ENCODE measurements around the gene ITGB4. TPM values are rescaled to one million over a fixed set of nuclear protein-coding genes. Genes with fewer than 3 reads are reported as not detected.

Gene ITGB4
- total RNA-seq, 1 donor from 2014 or later = 1.3 TPM

DNA sequence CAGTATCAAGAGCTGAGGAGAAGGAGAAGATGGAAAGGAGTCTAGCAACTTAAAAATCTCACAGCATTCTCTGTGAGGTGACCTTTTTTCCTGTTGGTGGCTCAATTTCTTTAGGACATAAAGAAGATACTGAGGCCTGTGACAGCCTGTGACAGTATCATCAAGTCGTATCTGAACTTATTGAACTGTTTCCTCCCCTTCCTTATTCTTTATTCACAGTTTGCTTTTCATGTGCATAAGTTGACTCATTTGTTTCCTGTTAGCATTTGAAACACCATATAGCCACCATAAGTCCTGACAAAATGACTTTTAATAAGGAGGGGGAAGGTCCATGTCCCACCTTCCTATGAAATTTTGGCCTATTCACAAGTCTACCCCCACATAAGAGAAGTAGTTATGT, 72.2 kb downstream of the ITGB4 start:
- Mint-ChIP-seq H3K9me3 (no peaks in the 10 kb centered on the region), H3K36me3 (ENCODE audit: low read depth) (peaks cover 48% of the 10 kb centered on the region), H3K27ac (peak overlapping the region; percentile 53), H3K4me3 (ENCODE audit: low read depth) (no peak overlapping the region), H3K4me1 (ENCODE audit: low read depth) (peaks cover 27% of the 10 kb centered on the region), H3K27me3 (ENCODE audit: low read depth) (no peaks in the 10 kb centered on the region)
- no peak for DNase-seq (ENCODE audit: low spot score)
- intact Hi-C loops (cut with micrococcal nuclease) = no loop called here

DNA sequence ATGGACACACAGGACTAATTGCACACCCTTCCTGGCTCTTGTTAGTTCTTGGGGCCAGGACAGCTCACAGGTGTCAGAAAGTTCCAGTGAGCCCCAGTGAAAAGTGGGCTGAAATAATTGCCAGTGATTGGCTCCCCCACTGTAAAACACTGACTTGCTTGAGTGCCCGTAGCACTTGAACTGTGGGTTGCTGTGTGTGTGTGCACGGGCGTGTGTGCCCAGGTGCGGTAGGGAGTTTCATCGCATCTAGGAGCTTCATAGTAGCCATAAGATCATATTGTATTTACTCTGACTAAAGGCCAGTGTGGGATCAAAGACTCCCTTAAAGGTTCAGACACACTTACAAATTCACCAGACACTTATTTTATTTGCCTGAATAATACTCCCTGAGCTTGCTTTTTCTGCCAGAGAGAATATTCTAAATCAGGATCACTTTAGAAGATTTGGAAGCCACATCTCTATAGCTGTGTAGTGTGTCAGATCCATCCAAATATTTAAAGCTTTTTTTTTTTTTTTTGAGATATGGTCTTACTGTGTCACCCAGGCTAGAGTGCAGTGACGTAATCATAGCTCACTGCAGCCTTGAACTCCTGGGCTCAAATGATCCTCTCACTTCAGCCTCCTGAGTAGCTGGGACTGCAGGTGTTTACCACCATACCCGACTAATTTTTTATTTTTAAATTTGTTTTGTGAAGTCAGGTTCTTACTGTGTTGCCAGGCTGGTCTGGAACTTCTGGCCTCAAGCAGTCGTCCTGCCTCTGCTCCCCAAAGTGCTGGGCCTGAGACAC, 74.8 kb downstream of the ITGB4 start:
- H3K9me3 Mint-ChIP-seq = no peaks in the 10 kb centered on the region

GRCh38 chr17:75799402-75799801, 78.1 kb downstream of the ITGB4 start:
- no peaks in the 10 kb centered on the region for H3K27me3 Mint-ChIP-seq (ENCODE audit: low read depth)
- DNase-seq (ENCODE audit: low spot score) = no peak
- H3K9me3 Mint-ChIP-seq = no peaks in the 10 kb centered on the region
- intact Hi-C loops (cut with micrococcal nuclease) = no loop called here
- H3K4me3 Mint-ChIP-seq (ENCODE audit: low read depth) = no peak overlapping the region
- H3K36me3 Mint-ChIP-seq (ENCODE audit: low read depth) = peaks cover 36% of the 10 kb centered on the region
- H3K27ac Mint-ChIP-seq = no peak overlapping the region
- peaks cover 13% of the 10 kb centered on the region for H3K4me1 Mint-ChIP-seq (ENCODE audit: low read depth)

More for the DNA sequence above, 74.8 kb downstream of the ITGB4 start:
- H3K36me3 Mint-ChIP-seq (ENCODE audit: low read depth) = peaks cover 53% of the 10 kb centered on the region
- no peak for DNase-seq (ENCODE audit: low spot score)
- no peak overlapping the region for H3K4me3 Mint-ChIP-seq (ENCODE audit: low read depth)
- no peaks in the 10 kb centered on the region for H3K27me3 Mint-ChIP-seq (ENCODE audit: low read depth)
- intact Hi-C loops (cut with micrococcal nuclease) = no loop called here
- peaks cover 25% of the 10 kb centered on the region for H3K4me1 Mint-ChIP-seq (ENCODE audit: low read depth)
- no peak overlapping the region for H3K27ac Mint-ChIP-seq

DNA sequence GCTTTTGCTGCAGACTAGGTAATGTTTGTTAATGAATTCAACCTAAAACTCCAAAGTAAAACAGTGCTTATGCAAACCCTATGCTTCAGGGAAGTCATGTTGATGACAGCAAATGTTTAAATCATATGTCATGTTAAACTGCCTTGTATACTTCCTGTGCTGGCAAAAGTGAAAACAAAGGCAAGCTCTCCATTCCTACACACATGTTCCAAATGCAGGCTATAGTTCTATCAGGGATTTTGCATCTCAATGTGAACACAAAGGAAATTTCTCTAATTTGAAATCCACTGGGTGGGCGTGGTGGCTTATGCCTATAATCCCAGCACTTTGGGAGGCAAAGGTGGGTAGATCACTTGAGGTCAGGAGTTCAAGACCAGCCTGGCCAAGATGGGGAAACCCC, 82.6 kb downstream of the ITGB4 start:
- H3K4me1 Mint-ChIP-seq (ENCODE audit: low read depth) = peaks cover 9% of the 10 kb centered on the region
- no peak overlapping the region for H3K27ac Mint-ChIP-seq
- H3K27me3 Mint-ChIP-seq (ENCODE audit: low read depth) = no peaks in the 10 kb centered on the region
- peaks cover 12% of the 10 kb centered on the region for H3K36me3 Mint-ChIP-seq (ENCODE audit: low read depth)
- DNase-seq (ENCODE audit: low spot score) = no peak
- H3K4me3 Mint-ChIP-seq (ENCODE audit: low read depth) = no peak overlapping the region
- intact Hi-C loops (cut with micrococcal nuclease) = no loop called here
- no peaks in the 10 kb centered on the region for H3K9me3 Mint-ChIP-seq

DNA sequence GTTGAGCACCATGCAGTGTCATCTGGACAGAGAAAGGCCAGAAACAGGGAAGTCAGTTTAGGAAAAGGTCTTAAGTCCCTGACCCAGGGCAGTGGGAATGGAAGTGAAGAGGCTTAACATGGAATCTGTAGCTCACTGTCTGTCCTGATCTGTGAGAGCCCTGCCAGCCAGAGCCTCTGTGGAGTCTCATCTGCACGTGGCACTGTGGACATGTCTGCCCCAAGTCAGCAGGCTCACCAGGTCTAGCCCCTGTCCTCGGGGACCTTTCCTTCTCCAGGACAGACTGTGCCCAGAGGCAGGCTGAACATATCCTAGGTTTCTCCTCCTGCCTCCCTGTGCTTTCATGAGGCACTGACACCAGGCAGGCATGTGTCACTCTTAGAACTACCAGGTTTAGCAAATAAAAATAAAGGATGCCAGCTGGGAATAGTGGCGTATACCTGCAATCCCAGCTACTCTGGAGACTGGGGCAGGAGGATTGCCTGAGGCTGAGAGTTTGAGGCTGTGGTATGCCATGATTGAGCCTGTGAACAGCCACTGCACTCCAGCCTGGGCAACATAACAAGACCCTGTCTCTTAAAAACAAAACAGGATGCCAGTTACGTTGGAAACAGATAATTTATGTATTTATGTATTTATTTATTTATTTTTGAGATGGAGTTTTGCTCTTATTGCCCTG, 85.7 kb downstream of the ITGB4 start:
- Mint-ChIP-seq H3K27ac (no peak overlapping the region), H3K36me3 (ENCODE audit: low read depth) (peaks cover 11% of the 10 kb centered on the region), H3K4me3 (ENCODE audit: low read depth) (no peak overlapping the region), H3K27me3 (ENCODE audit: low read depth) (no peaks in the 10 kb centered on the region), H3K9me3 (no peaks in the 10 kb centered on the region), H3K4me1 (ENCODE audit: low read depth) (peaks cover 9% of the 10 kb centered on the region)
- intact Hi-C loops (cut with micrococcal nuclease) = no loop called here
- no peak for DNase-seq (ENCODE audit: low spot score)

Other genes starting within 250 kb of the ITGB4 start
- gene CASKIN2, start 205.9 kb upstream of the ITGB4 start, total RNA-seq = 2.2 and 2.3 TPM in 2 replicates
- gene TSEN54, start 204.9 kb upstream of the ITGB4 start, total RNA-seq = 74.6 and 78.2 TPM in 2 replicates
- gene LLGL2, start 195.8 kb upstream of the ITGB4 start, total RNA-seq = 12.1 and 13.5 TPM in 2 replicates
- gene MYO15B, start 133.7 kb upstream of the ITGB4 start, total RNA-seq = 33.9 and 34.8 TPM in 2 replicates
- 0.09 and 0.16 TPM in 2 replicates for gene SMIM5, start 88.0 kb upstream of the ITGB4 start, total RNA-seq
- gene RECQL5, start 54.3 kb upstream of the ITGB4 start, total RNA-seq = 30.8 and 33.3 TPM in 2 replicates
- gene SAP30BP, start 54.1 kb upstream of the ITGB4 start, total RNA-seq = 97.6 and 101 TPM in 2 replicates
- 55.4 and 63.7 TPM in 2 replicates for gene GALK1, start 43.7 kb downstream of the ITGB4 start, total RNA-seq
- 26.8 and 30.1 TPM in 2 replicates for gene UNK, start 63.3 kb downstream of the ITGB4 start, total RNA-seq
- 165 and 175 TPM in 2 replicates for gene UNC13D, start 122.9 kb downstream of the ITGB4 start, total RNA-seq
- 79.3 and 80.7 TPM in 2 replicates for gene WBP2, start 133.9 kb downstream of the ITGB4 start, total RNA-seq
- gene TRIM47, start 157.1 kb downstream of the ITGB4 start, total RNA-seq = 22.5 and 24.5 TPM in 2 replicates
- gene TRIM65, start 175.5 kb downstream of the ITGB4 start, total RNA-seq = 42.8 and 45.6 TPM in 2 replicates
- gene MRPL38, start 183.4 kb downstream of the ITGB4 start, total RNA-seq = 127 and 139 TPM in 2 replicates
- 15.0 and 17.6 TPM in 2 replicates for gene FBF1, start 219.6 kb downstream of the ITGB4 start, total RNA-seq